SK-N-SH (cell line): ENCODE measurements around the gene SP100. TPM values are rescaled to one million over a fixed set of nuclear protein-coding genes. Genes with fewer than 3 reads are reported as not detected.
"Not testable (repeated sequence)": the region's sequence is repeated elsewhere in the genome, so short reads cannot be mapped to it uniquely, and the experiment has no call there.

ENCODE experiments used
- CTCF ChIA-PET: fragments of 300-600, 350-600 bp; formaldehyde crosslinking; extraction: SDS; loops from one replicate; lab custom pipeline; 2021; lab: Yijun Ruan, JAX
- POLR2A ChIA-PET: fragments of 350-600 bp; sonication (Branson Sonifier 250); formaldehyde crosslinking; extraction: SDS; loops from one replicate; lab custom pipeline; 2020; ENCODE audit warnings: antibody characterized with exemption, inconsistent platforms; lab: Yijun Ruan, JAX
- DNase-seq: peaks from one replicate; pipeline ENCODE4 v3.0.0; 2012
- H2AFZ ChIP-seq: fragments of 200-600 bp; sonication (generic); 2 replicates; pipeline ENCODE4 v1.8.1; 2016; ENCODE audit warnings: antibody characterized with exemption, mild to moderate bottlenecking, low read depth
- H3F3A ChIP-seq: fragments of 200-600 bp; sonication (generic); replicated peaks from 2 replicates; pipeline ENCODE3; 2016; ENCODE audit warnings: antibody characterized with exemption, mild to moderate bottlenecking; ENCODE audit not compliant: insufficient read depth
- H3K27ac ChIP-seq, 2 experiments: fragments of 200-500 bp in 1 of 2; fragments of 200-600 bp in 1 of 2; sonication (Bioruptor generic) in 1 of 2; sonication (generic), shearing (Covaris generic) in 1 of 2; 2 replicates each; pipeline versions ENCODE4 v1.5.1 to v1.6.1; 2014 to 2016; ENCODE audit warnings: low read depth in 2 of 2, inconsistent platforms in 1 of 2, low read length in 1 of 2, mild to moderate bottlenecking in 1 of 2, mixed read lengths in 1 of 2
- H3K27me3 ChIP-seq: fragments of 200-600 bp; sonication (generic), shearing (Covaris generic); 2 replicates; pipeline ENCODE4 v1.6.1; 2016; ENCODE audit warnings: mixed run types; ENCODE audit not compliant: insufficient read depth
- H3K36me3 ChIP-seq, 2 experiments: fragments of 200-500 bp in 1 of 2; fragments of 200-600 bp in 1 of 2; sonication (Bioruptor generic) in 1 of 2; sonication (generic) in 1 of 2; replicated peaks in 1 of 2; 2 replicates each; pipeline versions ENCODE3 to v1.5.1; 2014 to 2016; ENCODE audit warnings: low read length in 1 of 2, mild to moderate bottlenecking in 1 of 2; ENCODE audit not compliant: insufficient read depth in 2 of 2, control insufficient read depth in 1 of 2
- H3K4me1 ChIP-seq, 2 experiments: fragments of 200-500 bp in 1 of 2; fragments of 200-600 bp in 1 of 2; sonication (Bioruptor generic) in 1 of 2; sonication (generic), shearing (Covaris generic) in 1 of 2; 2 replicates each; pipeline versions ENCODE4 v1.5.1 to v1.6.1; 2014 to 2016; ENCODE audit warnings: low read depth in 1 of 2, low read length in 1 of 2, mixed run types in 1 of 2; ENCODE audit not compliant: insufficient read depth in 2 of 2, control insufficient read depth in 1 of 2
- H3K4me2 ChIP-seq: fragments of 200-600 bp; sonication (generic), shearing (Covaris generic); 2 replicates; pipeline ENCODE4 v1.6.1; 2017; ENCODE audit warnings: mixed run types
- H3K4me3 ChIP-seq, 2 experiments: fragments of 200-500 bp in 1 of 2; fragments of 200-600 bp in 1 of 2; sonication (Bioruptor generic) in 1 of 2; sonication (generic), shearing (Covaris generic) in 1 of 2; 2 replicates each; pipeline versions ENCODE4 v1.5.1 to v1.8.1; 2014 to 2016; ENCODE audit warnings: low read depth in 2 of 2, inconsistent platforms in 1 of 2, low read length in 1 of 2, mild to moderate bottlenecking in 1 of 2, mixed read lengths in 1 of 2, moderate library complexity in 1 of 2
- H3K79me2 ChIP-seq: fragments of 200-600 bp; sonication (generic); 2 replicates; pipeline ENCODE4 v1.8.1; 2017; ENCODE audit warnings: mild to moderate bottlenecking; ENCODE audit not compliant: insufficient read depth
- H3K9ac ChIP-seq: fragments of 200-600 bp; sonication (generic); 2 replicates; pipeline ENCODE4 v1.6.1; 2017; ENCODE audit warnings: mixed run types
- H3K9me2 ChIP-seq: fragments of 200-600 bp; sonication (generic); 2 replicates; pipeline ENCODE4 v1.6.1; 2017; ENCODE audit warnings: mixed run types
- H3K9me3 ChIP-seq: fragments of 200-600 bp; sonication (generic); 2 replicates; pipeline ENCODE4 v1.6.1; 2017; ENCODE audit warnings: mixed run types, mild to moderate bottlenecking, moderate library complexity
- H4K20me1 ChIP-seq: fragments of 200-600 bp; sonication (generic); 2 replicates; pipeline ENCODE4 v1.6.1; 2017; ENCODE audit warnings: mild to moderate bottlenecking, mixed run types; ENCODE audit not compliant: insufficient read depth
- CHD2 ChIP-seq: fragments of 150-350 bp; IDR thresholded peaks from 2 replicates; pipeline ENCODE4 v1.6.1; 2018; ENCODE audit warnings: low read length; ENCODE audit not compliant: partially characterized antibody
- EP300 ChIP-seq, 2 experiments: IDR thresholded peaks; 2 replicates each; pipeline versions ENCODE4 v1.4.0 to v1.6.1; 2012; ENCODE audit warnings: borderline replicate concordance in 1 of 2, low read depth in 1 of 2, low read length in 1 of 2
- FOSL2 ChIP-seq: IDR thresholded peaks from 2 replicates; pipeline ENCODE4 v1.4.0; 2012; ENCODE audit warnings: low read depth, mild to moderate bottlenecking, moderate library complexity, borderline replicate concordance
- GATA2 ChIP-seq: sonication (generic); formaldehyde crosslinking; IDR thresholded peaks from 2 replicates; pipeline ENCODE4 v1.5.0; 2020; ENCODE audit warnings: mild to moderate bottlenecking, missing genetic modification reagents
- MXI1 ChIP-seq: IDR thresholded peaks from 2 replicates; pipeline ENCODE4 v1.6.1; 2012; ENCODE audit warnings: mild to moderate bottlenecking, low read depth, low read length, improper control_type of control experiment
- NFIC ChIP-seq: IDR thresholded peaks from 2 replicates; pipeline ENCODE4 v1.4.0; 2012; ENCODE audit warnings: borderline replicate concordance
- NRF1 ChIP-seq: IDR thresholded peaks from 2 replicates; pipeline ENCODE4 v1.6.1; 2012; ENCODE audit warnings: low read depth, mild to moderate bottlenecking, low read length
- RFX5 ChIP-seq: IDR thresholded peaks from 2 replicates; pipeline ENCODE4 v1.6.1; 2012; ENCODE audit warnings: mild to moderate bottlenecking, improper control_type of control experiment, low read length
- RXRA ChIP-seq: IDR thresholded peaks from 2 replicates; pipeline ENCODE4 v1.4.0; 2012; ENCODE audit warnings: low read depth, mild to moderate bottlenecking, borderline replicate concordance
- SIN3A ChIP-seq: IDR thresholded peaks from 2 replicates; pipeline ENCODE4 v1.6.1; 2012; ENCODE audit warnings: low read depth, mild to moderate bottlenecking, low read length, moderate library complexity, borderline replicate concordance
- YY1 ChIP-seq: IDR thresholded peaks from 2 replicates; pipeline ENCODE4 v1.4.0; 2012; ENCODE audit warnings: low read depth, mild to moderate bottlenecking
- WGBS: methylation state at CpG from one replicate; pipeline ENCODE4 v1.1.6; 2017; ENCODE audit warnings: low lambda C conversion rate; 5-methylcytosine and 5-hydroxymethylcytosine counted together
- polyA plus RNA-seq, 3 experiments: library from polyadenylated mRNA; depleted of rRNA; stranded (reverse); fragments of >200 nt; gene quantifications; 2 replicates each; pipeline ENCODE4 v1.2.3, GENCODE V29; 2012
- TF ChIP-seq, protein P1 (sequence below): IDR thresholded peaks from 2 replicates; pipeline ENCODE4 v1.4.0; 2012; ENCODE audit warnings: low read depth, borderline replicate concordance

Gene SP100
- polyA plus RNA-seq, 1 of the 3 experiments (the other 2 are of a cell fraction), result 38.1 TPM

GRCh38 chr2:230434677-230435324, 18.8 kb downstream of the SP100 start:
- H3K79me2 ChIP-seq, result peaks cover 97% of the 10 kb centered on the region
- peaks cover 7% of the 10 kb centered on the region; the same call in 1 of the 2 replicates for H3K9me3 ChIP-seq
- peaks cover 24% of the 10 kb centered on the region for H3F3A ChIP-seq
- CTCF ChIA-PET, result no interaction called here
- H4K20me1 ChIP-seq, result no peaks in the 10 kb centered on the region
- POLR2A ChIA-PET, result no interaction called here
- H3K9me2 ChIP-seq, result no peaks in the 10 kb centered on the region
- TF ChIP-seq EP300 (IDR thresholded peaks at IDR 0.05; ENCODE audit: borderline replicate concordance in 1 of 2, low read depth in 1 of 2, low read length in 1 of 2) (no peak), RXRA (no peak), RFX5 (no peak), CHD2 (no peak), NFIC (no peak), SIN3A (no peak), NRF1 (no peak), FOSL2 (no peak), MXI1 (no peak), YY1 (no peak), GATA2 (CRISPR knock-in tag) (no peak)
- TF ChIP-seq, protein P1, sequence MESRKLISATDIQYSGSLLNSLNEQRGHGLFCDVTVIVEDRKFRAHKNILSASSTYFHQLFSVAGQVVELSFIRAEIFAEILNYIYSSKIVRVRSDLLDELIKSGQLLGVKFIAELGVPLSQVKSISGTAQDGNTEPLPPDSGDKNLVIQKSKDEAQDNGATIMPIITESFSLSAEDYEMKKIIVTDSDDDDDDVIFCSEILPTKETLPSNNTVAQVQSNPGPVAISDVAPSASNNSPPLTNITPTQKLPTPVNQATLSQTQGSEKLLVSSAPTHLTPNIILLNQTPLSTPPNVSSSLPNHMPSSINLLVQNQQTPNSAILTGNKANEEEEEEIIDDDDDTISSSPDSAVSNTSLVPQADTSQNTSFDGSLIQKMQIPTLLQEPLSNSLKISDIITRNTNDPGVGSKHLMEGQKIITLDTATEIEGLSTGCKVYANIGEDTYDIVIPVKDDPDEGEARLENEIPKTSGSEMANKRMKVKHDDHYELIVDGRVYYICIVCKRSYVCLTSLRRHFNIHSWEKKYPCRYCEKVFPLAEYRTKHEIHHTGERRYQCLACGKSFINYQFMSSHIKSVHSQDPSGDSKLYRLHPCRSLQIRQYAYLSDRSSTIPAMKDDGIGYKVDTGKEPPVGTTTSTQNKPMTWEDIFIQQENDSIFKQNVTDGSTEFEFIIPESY, result no peak
- H3K4me1 ChIP-seq, result peaks cover 0 to 6% of the 10 kb centered on the region in 2 experiments; a peak in 2 of 4 replicates
- no peak overlapping the region for H3K27ac ChIP-seq
- no peak overlapping the region for H3K4me2 ChIP-seq
- H3K4me3 ChIP-seq, result no peak overlapping the region
- 61% methylated on average over 4 of the region's 4 CpGs for WGBS
- H2AFZ ChIP-seq, result no peak overlapping the region
- H3K9ac ChIP-seq, result no peak overlapping the region
- peaks cover 0 to 33% of the 10 kb centered on the region in 2 experiments for H3K36me3 ChIP-seq
- no peak for DNase-seq
- H3K27me3 ChIP-seq, result no peaks in the 10 kb centered on the region

DNA sequence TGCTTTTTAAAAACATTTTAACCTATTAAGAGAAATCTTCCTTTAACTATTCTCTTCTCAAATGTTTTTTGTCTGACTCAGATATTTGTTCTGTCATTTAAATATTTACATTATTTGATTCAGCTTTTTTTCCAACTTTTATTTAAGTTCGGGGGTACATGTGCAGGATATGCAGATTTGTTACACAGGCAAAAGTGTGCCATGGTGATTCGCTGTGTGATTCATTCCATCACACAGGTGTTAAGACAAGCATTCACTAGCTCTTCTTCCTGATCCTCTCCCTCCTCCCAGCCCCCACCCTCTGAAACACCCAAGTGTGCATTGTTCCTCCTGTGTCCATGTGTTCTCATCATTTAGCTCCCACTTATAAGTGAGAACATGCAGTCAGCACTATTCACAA, 19.4 kb downstream of the SP100 start:
- Histone ChIP-seq H3K36me3 (peaks cover 0 to 33% of the 10 kb centered on the region in 2 experiments), H3K27ac (no peak overlapping the region), H3K9me2 (no peaks in the 10 kb centered on the region), H4K20me1 (no peaks in the 10 kb centered on the region), H3K9me3 (peaks cover 3% of the 10 kb centered on the region; the same call in 1 of the 2 replicates), H3K4me3 (no peak overlapping the region), H3F3A (peaks cover 25% of the 10 kb centered on the region), H3K4me1 (peaks cover 0 to 6% of the 10 kb centered on the region in 2 experiments; a peak in 2 of 4 replicates), H3K9ac (no peak overlapping the region), H2AFZ (no peak overlapping the region), H3K27me3 (no peaks in the 10 kb centered on the region), H3K4me2 (no peak overlapping the region), H3K79me2 (peaks cover 94% of the 10 kb centered on the region)
- ChIA-PET POLR2A (no interaction called here), CTCF (no interaction called here)
- no peak for DNase-seq
- 57% methylated on average over 2 of the region's 2 CpGs for whole genome bisulfite sequencing
- TF ChIP-seq NFIC (no peak), YY1 (no peak), CHD2 (no peak)

DNA sequence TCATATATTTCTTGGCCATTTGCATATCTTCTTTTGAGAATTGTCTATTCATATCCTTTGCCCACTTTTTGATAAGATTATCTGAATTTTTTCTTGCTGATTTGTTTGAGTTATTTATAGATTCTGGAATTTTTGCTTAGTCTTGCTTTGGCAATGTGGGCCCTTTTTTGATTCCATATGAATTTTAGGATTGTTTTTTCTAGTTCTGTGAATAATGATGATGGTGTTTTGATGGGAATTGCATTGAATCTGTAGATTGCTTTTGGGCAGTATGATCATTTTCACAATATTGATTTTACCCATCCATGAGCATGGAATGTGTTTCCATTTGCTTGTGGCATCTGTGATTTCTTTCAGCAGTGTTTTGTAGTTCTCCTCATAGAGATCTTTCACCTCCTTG, 23.1 kb downstream of the SP100 start:
- CTCF ChIA-PET, H4K20me1 ChIP-seq, DNase-seq, H3K9me3 ChIP-seq, H2AFZ ChIP-seq, H3K9me2 ChIP-seq, H3K4me1 ChIP-seq, POLR2A ChIA-PET, H3K27me3 ChIP-seq: not testable (repeated sequence)
- H3K79me2 ChIP-seq, result peaks cover 80% of the 10 kb centered on the region
- peaks cover 2 to 18% of the 10 kb centered on the region in 2 experiments for H3K36me3 ChIP-seq
- peaks cover 50% of the 10 kb centered on the region for H3F3A ChIP-seq
- H3K27ac ChIP-seq, result peak overlapping the region in 1 of 2 experiments; percentile 83; a peak in 3 of 4 replicates
- peak overlapping the region in 1 of 2 experiments; percentile 31; a peak in 1 of 4 replicates for H3K4me3 ChIP-seq
- peak overlapping the region; percentile 64; the same call in 1 of the 2 replicates for H3K9ac ChIP-seq
- peak overlapping the region; percentile 62 for H3K4me2 ChIP-seq
